ENCODE measurements around the gene SMTNL2.
A peak's percentile ranks its signal among the peaks of the same experiment; 100 is the strongest.

SMTNL2 gene

GRCh38 chr17:4547118-4547906, 37.0 kb upstream of the SMTNL2 start:
- DNase-seq: no peak

DNA sequence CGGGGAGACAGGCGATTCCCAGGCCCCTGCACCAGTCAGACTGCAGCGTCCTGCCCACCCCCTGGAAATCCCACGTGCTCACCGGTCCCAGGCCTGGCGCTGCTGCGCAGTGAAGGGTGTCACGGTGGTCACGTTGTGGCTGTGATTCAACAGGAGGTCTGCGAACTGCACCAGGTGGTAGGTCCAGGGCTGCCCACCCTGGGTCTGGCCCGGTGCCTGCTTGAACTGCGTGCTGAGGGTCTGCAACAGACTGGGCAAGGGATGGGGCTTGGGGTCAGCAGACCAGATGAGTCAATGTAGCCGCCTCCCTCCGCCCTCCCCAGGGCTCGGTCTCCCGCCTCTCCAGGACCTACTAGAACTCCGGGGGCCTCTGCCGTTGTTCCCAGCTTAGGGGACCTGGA, 36.3 kb upstream of the SMTNL2 start:
- DNase-seq: no peak

DNA sequence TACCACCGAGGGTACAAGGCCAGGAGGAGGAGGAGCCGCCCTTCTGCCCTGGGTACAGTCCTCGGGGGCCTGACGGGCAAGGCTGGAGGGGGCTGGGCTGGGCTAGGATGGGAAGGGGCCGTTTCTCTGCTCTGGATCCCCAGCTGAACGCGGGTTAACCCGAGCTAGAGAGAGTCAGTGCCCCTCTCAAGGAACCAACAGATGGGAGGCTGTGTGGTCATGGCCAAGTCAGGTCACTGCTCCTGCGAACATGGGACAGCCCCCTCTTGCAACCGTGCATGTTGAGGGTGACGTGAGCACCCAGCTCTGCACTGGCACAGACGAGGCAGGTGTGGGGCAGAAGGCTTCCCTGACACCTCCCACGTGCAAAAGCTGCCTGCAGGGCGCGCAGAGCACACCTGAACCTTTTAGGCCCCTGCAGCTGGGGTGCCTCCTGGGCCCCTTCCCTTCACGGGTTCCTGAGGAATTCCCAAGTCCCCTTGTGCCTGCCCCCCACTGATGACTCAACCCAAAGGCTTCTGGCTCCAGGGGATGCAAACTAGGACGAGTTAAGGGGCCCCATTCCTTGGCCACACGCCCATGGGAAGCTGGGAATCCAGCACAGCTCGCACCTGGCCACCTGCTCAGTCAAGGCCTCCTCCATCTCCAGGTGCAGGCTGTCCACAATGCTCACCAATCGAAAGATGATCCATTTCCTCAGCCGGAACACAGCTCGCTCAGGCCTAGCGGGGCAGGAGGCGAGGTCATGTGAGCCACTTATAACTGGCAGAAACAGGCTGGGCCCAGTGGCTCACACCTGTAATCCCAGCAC, 35.4 kb upstream of the SMTNL2 start:
- no peak for DNase-seq

DNA sequence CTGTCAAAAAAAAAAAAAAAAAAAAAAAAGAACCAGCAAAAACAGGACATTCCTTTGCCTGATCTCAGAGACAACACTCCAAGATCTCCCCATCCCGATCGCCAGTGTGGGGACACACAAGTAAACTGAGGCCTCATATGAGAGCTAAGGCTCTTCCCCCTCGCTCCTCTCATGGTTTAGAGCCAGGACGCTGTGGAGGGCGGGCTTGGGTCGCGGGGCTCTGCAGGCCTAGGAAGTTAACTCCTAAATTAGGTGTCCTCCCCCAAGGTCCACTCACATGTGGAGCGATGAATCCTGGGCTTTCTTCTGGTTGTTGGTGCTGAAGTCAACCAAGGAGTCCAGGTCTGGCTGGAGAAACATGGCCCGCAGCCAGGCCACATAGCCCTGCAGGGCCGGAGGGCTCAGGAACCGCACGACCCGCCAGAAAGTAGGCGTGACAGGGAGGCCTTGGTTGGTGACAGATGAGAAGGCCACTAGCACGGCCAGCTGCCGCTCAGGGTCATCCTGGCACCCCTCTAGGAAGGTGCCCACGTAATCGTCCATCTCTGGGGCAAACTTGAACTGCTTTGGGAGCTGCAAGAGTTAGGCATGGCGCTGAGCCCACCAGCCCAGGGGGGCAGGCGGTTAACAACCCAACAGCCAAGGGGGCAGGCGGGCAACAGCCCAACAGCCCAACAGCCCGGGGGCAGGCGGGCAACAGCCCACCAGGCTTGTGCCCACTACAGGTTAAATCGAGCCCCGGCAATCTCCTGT, 34.4 kb upstream of the SMTNL2 start:
- DNase-seq: no peak

GRCh38 chr17:4550534-4551039, 33.7 kb upstream of the SMTNL2 start:
- DNase-seq: no peak

DNA sequence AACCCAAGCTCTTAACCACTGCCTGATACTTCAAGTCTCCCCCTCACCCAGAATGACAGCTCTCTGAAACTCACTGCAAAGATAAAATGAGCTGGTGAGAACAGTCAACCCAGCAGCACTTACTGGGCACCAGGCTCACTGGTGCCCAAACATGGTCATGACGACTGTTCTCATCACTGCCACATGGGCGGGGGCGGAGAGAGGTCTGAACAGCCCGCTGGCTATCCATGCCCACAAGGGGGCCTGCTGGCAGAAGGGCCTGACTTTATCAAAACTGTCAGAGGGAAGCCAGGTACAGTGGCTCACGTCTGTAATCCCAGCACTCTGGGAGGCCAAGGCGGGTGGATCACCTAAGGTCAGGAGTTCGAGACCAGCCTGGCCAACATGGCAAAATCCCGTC, 33.2 kb upstream of the SMTNL2 start:
- no peak for DNase-seq

DNA sequence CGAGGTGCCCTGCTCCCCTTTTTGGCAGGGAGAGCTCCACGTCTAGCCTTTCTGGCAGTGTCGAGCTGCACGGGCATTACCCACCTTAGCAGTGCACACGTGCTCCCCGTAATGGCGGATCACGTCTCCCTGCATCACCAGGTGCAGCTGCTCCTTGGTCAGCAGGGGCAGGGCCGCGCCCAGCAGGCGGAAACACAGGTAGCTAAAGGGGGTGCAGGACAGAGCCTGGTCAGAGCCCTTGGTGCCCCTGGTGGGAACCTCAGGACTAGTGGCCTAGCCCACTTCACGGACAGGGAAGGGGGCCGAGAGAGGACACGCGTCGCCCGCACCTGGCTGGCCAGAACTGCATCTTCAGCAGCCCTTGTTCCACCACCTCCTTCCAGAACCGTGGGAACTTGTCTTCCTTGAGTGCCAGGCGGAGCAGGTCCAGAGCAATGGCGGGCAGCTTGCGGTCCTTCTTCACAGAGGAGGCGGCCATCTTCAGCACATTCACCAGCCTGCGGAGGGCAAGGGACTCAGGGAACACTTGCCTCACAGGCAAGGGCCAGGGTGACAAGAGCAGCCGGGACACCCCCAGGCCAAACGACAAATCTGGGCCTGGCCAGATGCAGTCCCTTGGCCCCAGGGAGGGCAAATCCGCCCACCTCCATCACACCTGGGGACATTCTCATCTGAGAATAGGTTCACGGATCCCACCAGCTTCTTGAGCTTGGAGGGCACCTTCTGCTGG, 32.4 kb upstream of the SMTNL2 start:
- DNase-seq: no peak

DNA sequence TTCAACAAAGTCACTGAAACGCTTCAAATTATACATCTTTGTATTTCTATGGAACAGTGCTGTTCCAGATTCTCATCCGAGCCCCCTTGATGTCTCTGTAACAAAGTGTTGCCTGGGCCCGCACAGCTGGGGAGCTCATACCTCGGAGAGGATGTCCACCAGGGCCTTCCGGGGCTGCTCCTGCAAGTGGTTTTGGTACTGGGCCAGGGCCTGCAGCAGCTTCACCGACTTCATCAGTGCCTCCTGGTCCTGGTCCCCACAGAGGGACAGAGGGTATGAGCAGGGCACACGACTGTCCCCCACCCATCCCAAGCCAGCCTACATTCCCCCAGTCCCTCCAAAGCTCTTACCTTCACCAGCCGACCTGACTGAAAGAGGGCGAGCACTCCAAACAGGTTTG, 30.7 kb upstream of the SMTNL2 start:
- no peak for DNase-seq

DNA sequence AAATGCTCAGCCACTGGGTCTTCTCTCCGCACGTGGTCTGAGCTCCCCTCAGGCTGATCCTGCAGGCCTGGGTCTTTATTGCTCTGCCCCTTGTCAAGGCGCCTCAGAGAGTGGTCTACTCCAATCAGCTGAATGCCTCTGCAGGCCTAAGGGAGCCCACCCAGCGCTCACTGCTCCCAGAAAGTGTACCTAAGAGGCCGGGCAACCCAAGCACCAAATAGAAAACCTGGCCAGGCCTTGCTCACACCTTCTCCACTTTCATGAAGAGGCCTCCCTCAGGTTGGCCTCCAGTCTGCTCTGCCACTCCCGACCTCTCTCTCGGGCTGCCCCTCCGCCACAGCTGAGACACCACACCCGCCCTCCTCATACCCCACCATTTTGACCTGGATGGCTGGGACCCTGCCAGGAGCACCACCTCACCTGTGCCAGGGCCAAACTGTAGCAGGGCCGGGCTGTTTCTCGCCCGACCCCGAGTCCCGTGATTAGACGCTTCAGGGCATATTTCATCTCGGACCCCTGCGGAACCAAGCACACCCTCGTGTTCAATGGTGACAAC, 29.8 kb upstream of the SMTNL2 start:
- DNase-seq: no peak

GRCh38 chr17:4554997-4555799, 29.1 kb upstream of the SMTNL2 start, which contains the start of gene MYBBP1A:
MYBBP1A (minus strand) TSS chr17:4555384; CDS start chr17:4555324, 60 bp downstream.
- peak; percentile 75 for DNase-seq

DNA sequence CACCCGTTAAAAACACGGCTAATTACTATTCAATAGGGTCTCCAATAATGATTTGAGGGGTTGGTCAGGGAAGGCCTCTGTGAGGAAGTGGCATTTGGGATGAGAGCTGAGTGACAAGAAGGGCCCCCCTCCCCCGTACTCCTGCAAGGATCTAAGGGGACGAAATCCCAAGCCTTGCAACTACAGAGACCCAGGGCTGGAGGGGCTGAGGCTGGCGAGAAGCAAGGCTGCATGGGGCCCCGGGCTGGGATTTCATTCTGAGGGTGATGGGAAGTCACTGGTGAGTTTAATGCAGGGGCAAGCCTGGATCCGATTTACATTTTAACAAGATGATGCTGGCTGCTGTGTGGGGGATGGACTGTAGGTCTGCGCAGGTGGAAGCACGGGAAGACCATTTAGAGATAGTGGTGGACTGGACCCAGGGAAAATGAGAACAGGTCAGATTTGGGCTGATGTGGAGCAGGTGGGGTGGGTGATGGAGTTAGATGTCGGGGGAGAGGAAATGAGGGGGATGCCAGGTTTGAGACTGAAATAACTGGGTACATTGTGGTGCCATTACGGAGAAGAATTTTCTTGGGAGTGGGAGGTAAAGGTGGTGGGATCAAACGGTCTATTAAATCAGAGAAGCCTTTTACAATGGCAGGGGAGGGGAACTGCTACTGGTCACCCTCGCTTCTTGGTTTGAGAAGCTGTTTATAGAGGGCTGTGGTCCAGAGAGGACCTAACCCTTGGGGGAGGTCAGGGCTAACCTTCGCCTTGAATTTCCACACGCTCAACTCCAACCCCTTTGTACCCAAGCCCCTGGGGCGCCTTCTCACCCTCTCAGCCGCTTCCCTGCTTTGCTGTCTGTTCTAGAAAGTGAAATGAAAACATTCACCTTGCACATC, 28.2 kb upstream of the SMTNL2 start:
- no peak for DNase-seq

GRCh38 chr17:4556996-4557395, 27.3 kb upstream of the SMTNL2 start:
- DNase-seq: no peak

- no peak for DNase-seq
These were observed 26.5 kb upstream of the SMTNL2 start for GRCh38 chr17:4557626-4558346.

GRCh38 chr17:4558347-4558971, 25.9 kb upstream of the SMTNL2 start:
- DNase-seq: no peak

DNA sequence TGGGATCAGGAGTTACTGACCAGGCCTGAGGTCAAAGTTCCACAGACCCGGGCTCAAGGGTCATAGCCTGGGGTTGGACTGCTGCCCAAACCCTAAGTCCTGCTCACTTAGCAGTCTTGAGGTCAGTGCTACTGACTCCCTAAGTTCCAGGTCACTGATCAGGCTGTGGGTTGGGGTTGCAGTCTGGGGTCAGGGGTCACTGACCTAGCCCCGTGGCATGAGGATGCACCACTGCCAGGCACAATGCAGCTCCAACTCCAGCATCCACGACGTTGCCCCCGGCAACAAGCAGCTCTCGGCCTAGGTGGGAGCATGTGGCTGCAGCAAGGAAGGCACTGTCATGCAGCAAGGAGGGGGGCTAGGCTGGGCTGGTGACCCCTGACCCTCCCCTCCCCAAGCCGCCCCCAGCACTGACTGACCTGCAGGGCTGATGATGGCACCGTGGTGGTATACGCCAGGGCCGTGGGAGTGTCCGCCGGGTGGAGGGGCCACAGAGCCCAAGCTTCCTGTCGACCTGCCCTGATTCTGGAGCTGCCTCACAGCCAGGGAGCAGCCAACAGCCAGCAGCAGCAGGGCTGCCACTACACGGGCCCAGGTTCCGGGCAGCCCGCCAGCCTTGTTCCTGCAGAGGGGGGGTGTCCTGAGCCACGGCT, 25.1 kb upstream of the SMTNL2 start:
- no peak for DNase-seq

DNA sequence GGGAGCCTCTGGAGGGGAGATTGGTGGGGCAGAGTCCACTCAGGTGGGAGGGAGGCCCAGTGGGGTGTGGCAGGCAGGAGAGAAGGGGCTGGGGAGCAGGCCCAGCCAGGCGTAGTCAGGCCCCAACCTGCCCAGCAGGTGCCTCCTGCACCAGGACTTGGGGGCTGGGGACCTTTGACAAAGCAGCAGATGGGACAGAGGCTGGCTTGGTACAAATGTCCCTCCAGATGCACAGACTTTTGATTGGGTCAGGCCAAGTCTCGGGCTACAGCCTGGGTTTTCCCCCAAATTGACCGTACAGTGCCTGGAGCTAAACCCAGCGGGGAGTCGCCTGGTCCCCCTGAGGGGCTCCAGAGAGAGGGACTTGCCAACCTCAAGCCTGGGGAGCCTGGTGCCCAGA, 24.4 kb upstream of the SMTNL2 start:
- no peak for DNase-seq

DNA sequence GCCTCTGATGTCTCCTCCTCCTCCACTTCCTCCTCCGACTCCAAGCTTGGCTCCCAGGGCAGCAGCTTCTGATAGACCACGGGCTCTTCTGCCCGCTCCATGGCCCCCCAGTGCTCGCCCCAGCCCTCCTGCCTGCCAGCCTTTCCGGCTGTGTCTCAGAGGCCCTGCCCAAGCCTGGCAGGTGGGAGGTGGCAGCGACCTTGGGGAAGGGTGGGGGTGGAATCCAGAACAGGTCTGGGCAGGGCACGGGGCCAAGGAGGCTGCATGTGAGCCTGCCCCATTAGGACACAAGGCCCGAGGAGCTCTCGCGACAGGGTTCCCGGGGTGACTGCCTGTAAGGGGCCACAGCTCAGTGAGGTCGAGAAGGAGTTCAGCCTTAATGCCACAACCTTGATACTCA, 23.9 kb upstream of the SMTNL2 start, which contains the start of gene GGT6:
Gene GGT6, minus strand, starts transcription at position 157 of the 400 bp plus-strand sequence. Its CDS starts 56 bp downstream, at position 101.
- DNase-seq: no peak

GRCh38 chr17:4560837-4561256, 23.5 kb upstream of the SMTNL2 start:
- DNase-seq: no peak
